MCF 10A (cell line): ENCODE data around the gene TECR. TPM values are rescaled to one million over a fixed set of nuclear protein-coding genes. Genes with fewer than 3 reads are reported as not detected.

Experiments used
- BruUV-seq: library from RNA; stranded (reverse); fragments of 400-500 nt; replicated peaks from 2 replicates; lab custom pipeline; 2021; lab: Mats Ljungman, UMichigan
- CTCF ChIA-PET: fragments of 300-600 bp; sonication (Branson Sonifier 250); formaldehyde crosslinking; extraction: SDS; loops from one replicate; lab custom pipeline; 2021; ENCODE audit warnings: antibody characterized with exemption, inconsistent platforms; lab: Yijun Ruan, JAX
- POLR2A ChIA-PET: fragments of 300-600, 350-650 bp; sonication (Branson Sonifier 250); formaldehyde crosslinking; extraction: SDS; loops from one replicate; lab custom pipeline; 2020; ENCODE audit warnings: antibody characterized with exemption, inconsistent platforms; lab: Yijun Ruan, JAX
- DNase-seq: peaks from one replicate; pipeline ENCODE4 v3.0.0-alpha.2; 2018; ENCODE audit not compliant: unreplicated experiment
- H3K27ac Mint-ChIP-seq: one replicate; pipeline ENCODE4 v1.8.0; 2022; ENCODE audit warnings: mild to moderate bottlenecking, low read depth, mixed read lengths; ENCODE audit not compliant: unreplicated experiment
- H3K27me3 Mint-ChIP-seq: one replicate; pipeline ENCODE4 v1.8.0; 2022; ENCODE audit warnings: mixed read lengths; ENCODE audit not compliant: insufficient read depth, unreplicated experiment
- H3K36me3 Mint-ChIP-seq: one replicate; pipeline ENCODE4 v1.8.0; 2022; ENCODE audit warnings: mild to moderate bottlenecking, moderate library complexity, mixed read lengths; ENCODE audit not compliant: insufficient read depth, unreplicated experiment
- H3K4me1 Mint-ChIP-seq: one replicate; pipeline ENCODE4 v1.8.0; 2022; ENCODE audit warnings: mixed read lengths; ENCODE audit not compliant: insufficient read depth, unreplicated experiment
- H3K4me3 Mint-ChIP-seq: one replicate; pipeline ENCODE4 v1.8.0; 2022; ENCODE audit warnings: mild to moderate bottlenecking, moderate library complexity, mixed read lengths; ENCODE audit not compliant: unreplicated experiment
- H3K9me3 Mint-ChIP-seq: one replicate; pipeline ENCODE4 v1.8.0; 2022; ENCODE audit warnings: mixed read lengths; ENCODE audit not compliant: unreplicated experiment
- intact Hi-C: fragments of 100-400 bp; cut with micrococcal nuclease; formaldehyde crosslinking; loops from 2 replicates; pipeline ENCODE4 v1.14.1; 2022
- total RNA-seq: library from RNA; stranded (reverse); gene quantifications from 2 replicates; pipeline ENCODE4 v1.2.3, GENCODE V29; 2022
- TF ChIP-seq, protein P1 (sequence below): fragments of 200-600 bp; IDR thresholded peaks from one replicate; pipeline ENCODE4 v1.8.0; 2022; ENCODE audit warnings: antibody characterized with exemption, mild to moderate bottlenecking; ENCODE audit not compliant: unreplicated experiment

TECR gene
- total RNA-seq, 1 experiment from 2014 or later: 106 TPM

GRCh38 chr19:14561847-14562351, 32.5 kb downstream of the TECR start:
- peaks cover 20% of the 10 kb centered on the region for H3K4me1 Mint-ChIP-seq
- no peaks in the 10 kb centered on the region for H3K9me3 Mint-ChIP-seq
- peak; percentile 84 for DNase-seq
- peak overlapping the region; percentile 62 for H3K4me3 Mint-ChIP-seq
- intact Hi-C loops: no loop called here
- H3K27me3 Mint-ChIP-seq: no peaks in the 10 kb centered on the region
- no TSS peak for BruUV-seq
- ChIA-PET POLR2A (interaction anchor here (0.5 to 2.2 kb wide), 11 partner anchors 10 to 870 kb away, joined by 3 to 18 read pairs (median 3); partner anchors contain the start of genes DNAJB1, GIPC1, NDUFB7 and PRKACA), CTCF (interaction anchor here (1.0 to 1.6 kb wide), 4 partner anchors 10 to 13 kb away, joined by 3 to 7 read pairs (median 6); partner anchors contain the start of gene NDUFB7)
- H3K27ac Mint-ChIP-seq: peak overlapping the region; percentile 94
- TF ChIP-seq, protein P1, sequence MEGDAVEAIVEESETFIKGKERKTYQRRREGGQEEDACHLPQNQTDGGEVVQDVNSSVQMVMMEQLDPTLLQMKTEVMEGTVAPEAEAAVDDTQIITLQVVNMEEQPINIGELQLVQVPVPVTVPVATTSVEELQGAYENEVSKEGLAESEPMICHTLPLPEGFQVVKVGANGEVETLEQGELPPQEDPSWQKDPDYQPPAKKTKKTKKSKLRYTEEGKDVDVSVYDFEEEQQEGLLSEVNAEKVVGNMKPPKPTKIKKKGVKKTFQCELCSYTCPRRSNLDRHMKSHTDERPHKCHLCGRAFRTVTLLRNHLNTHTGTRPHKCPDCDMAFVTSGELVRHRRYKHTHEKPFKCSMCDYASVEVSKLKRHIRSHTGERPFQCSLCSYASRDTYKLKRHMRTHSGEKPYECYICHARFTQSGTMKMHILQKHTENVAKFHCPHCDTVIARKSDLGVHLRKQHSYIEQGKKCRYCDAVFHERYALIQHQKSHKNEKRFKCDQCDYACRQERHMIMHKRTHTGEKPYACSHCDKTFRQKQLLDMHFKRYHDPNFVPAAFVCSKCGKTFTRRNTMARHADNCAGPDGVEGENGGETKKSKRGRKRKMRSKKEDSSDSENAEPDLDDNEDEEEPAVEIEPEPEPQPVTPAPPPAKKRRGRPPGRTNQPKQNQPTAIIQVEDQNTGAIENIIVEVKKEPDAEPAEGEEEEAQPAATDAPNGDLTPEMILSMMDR: no peak
- no peaks in the 10 kb centered on the region for H3K36me3 Mint-ChIP-seq

DNA sequence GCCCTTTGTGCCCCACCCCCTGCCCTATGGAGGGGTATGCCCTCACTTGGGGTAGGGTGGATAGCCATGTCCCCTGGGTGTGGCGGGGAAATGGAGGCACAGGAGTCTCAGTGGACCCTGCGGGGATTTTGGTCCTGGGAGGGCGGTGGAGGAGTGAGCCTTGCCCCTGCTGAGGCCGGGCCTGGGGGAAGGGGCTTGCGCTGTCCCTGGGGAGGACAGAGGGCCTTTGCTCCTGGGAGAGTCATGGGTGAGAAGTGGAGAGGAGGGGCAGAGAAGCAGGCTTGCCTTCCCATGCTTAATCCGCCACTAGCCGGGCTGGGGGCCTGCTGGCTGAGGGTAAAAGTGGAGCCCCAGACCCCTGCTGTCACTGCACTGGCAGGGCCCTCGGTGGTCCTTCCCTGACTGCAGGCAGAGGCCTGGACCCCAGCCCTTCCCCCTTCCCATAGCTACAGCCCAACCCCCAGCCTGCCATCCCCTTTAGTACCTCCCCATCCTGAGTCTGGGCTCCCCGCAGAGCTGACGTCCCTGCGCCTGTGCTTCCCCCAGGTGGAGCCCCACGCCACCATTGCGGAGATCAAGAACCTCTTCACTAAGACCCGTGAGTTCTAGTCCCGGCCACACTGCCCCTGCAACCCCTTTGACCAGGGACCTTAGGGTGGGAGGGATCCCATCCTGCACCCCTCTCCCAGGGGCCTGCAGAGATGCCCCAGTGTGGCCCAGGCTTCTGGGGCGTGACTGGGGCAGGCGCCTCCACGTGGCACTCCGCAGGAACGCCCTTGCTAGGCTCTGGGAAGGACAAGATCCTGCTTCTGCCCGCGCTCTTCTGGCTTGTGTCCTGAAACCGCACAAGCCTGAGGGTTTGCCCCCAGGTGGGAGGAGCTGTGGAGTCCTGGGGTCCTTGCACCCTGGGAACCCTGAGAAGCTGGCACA, 33.5 kb downstream of the TECR start:
- Mint-ChIP-seq H3K27ac (peak overlapping the region; percentile 94), H3K4me3 (no peak overlapping the region), H3K36me3 (no peaks in the 10 kb centered on the region), H3K27me3 (no peaks in the 10 kb centered on the region), H3K4me1 (peaks cover 20% of the 10 kb centered on the region), H3K9me3 (no peaks in the 10 kb centered on the region)
- TF ChIP-seq, protein P1: no peak
- POLR2A ChIA-PET: interaction anchor here (1.0 to 2.2 kb wide), 7 partner anchors 9 to 67 kb away, joined by 3 to 18 read pairs (median 4); partner anchors contain the start of genes DNAJB1, GIPC1 and NDUFB7
- CTCF ChIA-PET: interaction anchor here (0.5 to 1.6 kb wide), 5 partner anchors 9 to 725 kb away, joined by 3 to 7 read pairs (median 4); partner anchors contain the start of gene NDUFB7
- BruUV-seq: no TSS peak
- intact Hi-C loops: no loop called here
- DNase-seq: no peak

GRCh38 chr19:14563590-14563926, 34.2 kb downstream of the TECR start:
- TF ChIP-seq, protein P1: no peak
- Mint-ChIP-seq H3K36me3 (no peaks in the 10 kb centered on the region), H3K4me3 (no peak overlapping the region), H3K27me3 (no peaks in the 10 kb centered on the region), H3K9me3 (no peaks in the 10 kb centered on the region), H3K4me1 (peaks cover 20% of the 10 kb centered on the region), H3K27ac (no peak overlapping the region)
- ChIA-PET POLR2A (interaction anchor here (0.7 kb wide), 1 partner anchor 46 kb away, joined by 3 read pairs; the partner anchor contains the start of gene DNAJB1), CTCF (interaction anchor here (0.7 kb wide), 1 partner anchor 57 kb away, joined by 4 read pairs; no protein-coding TSS in a partner anchor)
- BruUV-seq: no TSS peak
- DNase-seq: no peak
- intact Hi-C loops: no loop called here
